Measurements from ENCODE around the gene GALK2.
"Not testable (repeated sequence)": the region's sequence is repeated elsewhere in the genome, so short reads cannot be mapped to it uniquely, and the experiment has no call there.

GALK2 gene

DNA sequence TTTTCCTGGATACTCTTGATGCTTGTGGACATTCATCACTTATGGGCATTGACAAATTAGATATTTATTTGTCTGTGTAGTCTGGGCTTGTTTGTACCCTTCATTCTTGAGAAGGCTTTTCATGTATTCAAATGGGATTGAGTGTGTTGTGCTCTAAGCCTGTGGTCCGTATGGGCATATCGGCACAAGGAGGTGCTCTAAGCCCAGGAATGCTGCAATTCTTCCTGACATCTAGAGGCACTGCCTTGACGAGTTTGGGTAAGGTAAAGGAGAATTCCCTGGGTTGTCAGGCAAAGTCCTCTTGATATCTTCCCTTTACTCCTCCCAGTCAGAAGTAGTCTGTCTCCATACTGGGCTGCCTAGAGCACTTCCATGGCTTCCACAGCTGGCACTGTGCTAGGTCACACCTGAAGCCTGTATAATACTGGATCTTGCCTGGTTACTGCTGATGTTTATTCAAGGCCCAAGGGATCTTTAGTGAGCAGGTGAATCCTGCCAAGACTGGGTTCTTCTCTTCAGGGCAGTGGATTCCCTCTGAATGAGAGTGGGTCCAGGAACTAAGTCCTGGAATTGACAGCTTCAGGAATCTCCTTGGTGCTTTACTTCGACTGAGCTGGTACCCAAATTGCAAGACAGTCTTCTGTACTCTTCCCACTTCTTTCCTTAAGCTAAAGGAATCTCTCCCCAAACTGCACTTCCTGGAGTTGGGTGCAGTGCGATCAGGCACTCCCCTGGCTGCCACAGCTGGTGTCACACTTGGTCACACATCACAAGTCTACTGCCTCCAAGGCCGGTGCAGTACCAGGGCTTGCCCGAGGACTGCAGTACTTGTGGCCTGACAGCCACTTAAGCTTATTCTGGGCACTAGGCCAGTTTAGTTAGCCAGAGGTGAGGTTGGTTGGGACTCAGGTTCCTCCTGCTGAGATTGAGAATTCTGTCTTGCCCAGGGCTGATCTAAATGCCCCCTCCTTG, 46.0 kb downstream of the GALK2 start:
- no peak for DNase-seq (ENCODE audit: low read depth, low spot score)

DNA sequence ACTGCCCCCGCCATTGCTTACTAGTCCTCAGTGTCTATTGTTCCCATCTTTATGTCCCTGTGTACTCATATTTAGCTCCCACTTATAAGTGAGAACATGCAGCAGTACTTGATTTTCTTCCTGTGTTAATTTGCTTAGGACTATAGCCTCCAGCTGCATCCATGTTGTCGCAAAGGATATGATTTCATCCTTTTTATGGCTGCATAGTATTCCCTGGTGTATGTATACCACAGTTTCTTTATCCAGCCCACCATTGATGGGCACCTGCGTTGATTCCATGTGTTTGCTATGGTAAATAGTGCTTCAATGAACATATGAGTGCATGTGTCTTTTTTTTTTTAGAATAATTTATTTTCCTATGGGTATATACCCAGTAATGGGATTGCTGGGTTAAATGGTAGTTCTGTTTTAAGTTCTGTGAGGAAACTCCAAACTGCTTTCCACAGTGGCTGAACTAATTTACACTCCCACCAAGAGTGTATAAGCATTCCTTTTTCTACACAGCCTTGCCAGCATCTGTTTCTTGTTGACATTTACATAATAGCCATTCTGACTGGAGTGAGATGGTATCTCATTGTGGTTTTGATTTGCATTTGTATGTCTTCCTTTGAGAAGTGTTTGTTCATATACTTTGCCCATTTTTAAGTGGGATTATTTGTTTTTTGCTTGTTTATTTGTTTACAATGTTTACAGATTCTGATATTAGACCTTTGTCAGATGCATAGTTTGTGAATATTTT, 53.7 kb downstream of the GALK2 start:
- no peak for DNase-seq (ENCODE audit: low read depth, low spot score)

DNA sequence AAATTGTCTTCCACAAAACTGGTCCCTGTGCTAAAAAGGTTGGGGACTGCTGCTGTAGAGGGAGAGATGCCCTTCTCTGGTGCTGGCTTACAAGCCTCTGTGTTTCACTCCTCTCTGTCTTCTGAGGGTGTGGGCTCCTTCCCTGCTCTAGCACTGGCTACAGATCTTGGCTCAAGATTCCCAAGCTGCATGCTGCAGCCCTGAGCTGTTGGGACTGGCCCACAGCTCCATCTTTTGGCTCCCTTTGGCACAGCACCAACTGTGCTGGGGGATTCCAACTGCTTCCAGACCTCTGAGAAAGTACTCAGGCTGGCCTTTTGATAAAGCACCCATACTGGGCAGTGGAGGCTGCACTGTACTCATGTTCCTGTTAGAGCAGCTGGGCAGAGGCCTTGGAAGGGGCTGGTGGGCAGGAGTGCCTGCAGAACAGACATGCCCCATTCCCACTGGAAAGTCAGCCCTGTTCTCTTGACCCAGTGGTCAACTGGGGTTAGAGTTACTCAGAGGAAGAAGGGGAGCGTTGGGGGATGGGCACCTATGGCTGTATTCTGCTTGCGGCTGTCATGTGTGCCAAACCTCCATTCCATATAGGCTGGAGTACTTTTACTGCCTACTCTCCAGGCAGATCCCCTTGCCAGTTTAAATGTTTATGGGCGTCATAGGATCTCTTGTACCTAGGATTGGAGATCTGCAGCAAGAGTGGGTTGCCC, 55.7 kb downstream of the GALK2 start:
- DNase-seq (ENCODE audit: low read depth, low spot score): peak; percentile 28

DNA sequence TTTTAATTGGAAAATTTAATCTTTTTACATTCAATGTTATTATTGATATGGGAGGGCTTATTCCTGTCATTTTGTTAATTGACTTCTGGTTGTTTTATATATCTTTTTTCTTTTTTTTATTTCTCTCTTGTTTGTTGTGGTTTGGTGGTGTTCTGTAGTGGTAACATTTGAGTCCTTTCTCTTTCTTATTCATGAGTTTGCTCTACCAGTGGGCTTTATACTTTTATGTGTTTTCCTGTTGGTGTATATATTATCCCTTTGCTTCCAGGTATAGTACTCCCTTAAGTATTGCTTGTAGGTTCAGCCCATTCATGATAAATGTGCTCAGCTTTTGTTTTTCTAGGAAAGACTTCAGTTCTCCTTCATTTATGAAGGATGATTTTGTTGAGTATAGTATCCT, 57.6 kb downstream of the GALK2 start:
- no peak for DNase-seq (ENCODE audit: low read depth, low spot score)

DNA sequence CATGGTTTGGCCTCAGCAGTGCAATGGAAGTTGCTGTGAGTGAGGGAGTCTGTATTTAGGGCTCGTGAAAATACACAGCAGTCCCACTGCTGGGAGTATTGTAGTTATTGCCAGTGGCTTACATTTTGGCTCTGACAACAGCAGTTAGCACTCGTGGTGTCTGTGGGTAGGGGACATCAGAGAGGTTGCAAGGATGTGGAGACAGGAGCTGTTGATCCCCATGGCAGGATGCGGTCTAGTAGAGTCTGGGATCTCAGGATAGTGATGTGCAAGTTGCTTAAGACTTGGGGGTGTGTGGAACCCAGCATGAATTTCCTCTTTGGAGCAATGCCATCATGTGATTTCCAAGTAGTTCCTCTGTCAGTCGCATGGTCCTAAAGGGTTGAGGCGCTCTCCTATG, 59.9 kb downstream of the GALK2 start:
- DNase-seq (ENCODE audit: low read depth, low spot score): no peak

DNA sequence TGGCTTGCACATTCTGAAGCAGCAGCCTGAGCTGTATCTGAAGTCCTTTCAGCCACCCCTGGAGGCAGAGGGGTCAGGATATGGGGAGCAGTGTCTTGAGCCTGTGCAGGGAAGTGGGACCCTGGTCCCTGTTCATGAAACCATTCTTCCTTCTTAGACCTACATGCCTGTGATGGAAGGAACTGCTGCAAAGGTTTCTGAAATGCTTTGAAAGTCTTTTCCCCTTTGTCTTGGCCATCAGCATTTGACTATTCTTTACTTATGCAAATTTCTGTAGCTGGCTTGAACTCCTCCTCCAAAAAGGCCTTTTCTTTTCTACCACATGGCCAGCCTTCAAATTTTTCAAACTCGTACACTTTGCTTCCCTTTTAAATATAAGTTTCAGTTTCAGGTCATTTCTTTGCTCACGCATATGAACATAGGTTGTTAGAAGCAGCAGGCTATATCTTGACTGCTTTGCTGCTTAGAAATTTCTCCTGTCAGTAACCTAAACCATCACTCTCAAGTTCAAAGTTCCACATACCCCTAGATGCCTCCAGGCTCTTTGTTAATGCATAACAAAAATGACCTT, 62.3 kb downstream of the GALK2 start:
- DNase-seq (ENCODE audit: low read depth, low spot score): no peak

DNA sequence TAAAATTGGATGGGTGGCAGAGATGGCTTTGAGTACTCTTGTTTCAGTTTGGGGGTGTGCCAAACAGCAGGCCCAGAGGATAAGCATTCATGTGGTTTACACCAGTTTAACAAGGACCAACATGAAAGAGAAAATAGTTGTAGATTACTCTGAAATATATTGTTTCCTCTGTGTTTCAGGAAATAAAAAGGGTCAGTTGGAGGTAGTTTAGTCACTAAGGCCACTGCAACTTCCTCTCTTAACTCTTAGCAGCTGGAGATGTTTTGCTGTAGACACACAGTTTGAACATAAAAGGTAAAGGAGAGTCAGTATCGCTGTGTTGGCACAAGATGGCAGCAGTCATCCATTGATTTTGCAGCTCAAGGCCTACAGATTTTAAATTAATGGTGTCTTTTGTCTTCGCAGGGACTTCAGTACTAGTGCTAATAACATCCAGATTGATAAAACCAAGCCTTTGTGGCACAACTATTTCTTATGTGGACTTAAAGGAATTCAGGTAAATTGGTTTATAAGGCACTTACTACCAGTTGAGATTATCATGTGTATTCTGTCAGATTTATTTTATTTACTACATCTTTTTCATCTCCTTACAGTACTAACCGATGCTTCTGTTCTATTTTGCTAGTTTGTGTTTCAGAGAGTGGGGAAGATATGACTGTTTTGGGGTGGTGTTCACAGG, 65.5 kb downstream of the GALK2 start:
- peak; percentile 65 for DNase-seq (ENCODE audit: low read depth, low spot score)

DNA sequence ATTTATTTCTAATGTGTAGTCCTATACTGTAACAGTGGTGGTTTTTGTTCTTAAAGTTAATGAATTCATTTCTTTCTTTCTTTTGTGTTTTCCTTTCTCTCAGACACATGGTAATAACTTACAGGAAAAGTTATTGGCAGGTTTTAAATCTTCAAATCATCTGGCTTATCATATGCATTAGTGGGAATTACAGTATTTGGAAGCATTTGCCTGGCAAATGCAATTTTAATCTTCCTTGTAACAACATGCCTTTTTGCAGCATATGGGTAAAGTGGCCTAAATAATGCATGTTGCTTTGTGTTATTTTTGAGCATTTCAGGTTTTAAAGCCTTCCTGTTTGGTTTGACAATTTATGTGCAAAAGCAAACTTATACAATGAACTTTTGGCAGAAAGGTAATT, 66.8 kb downstream of the GALK2 start:
- no peak for DNase-seq (ENCODE audit: low read depth, low spot score)

DNA sequence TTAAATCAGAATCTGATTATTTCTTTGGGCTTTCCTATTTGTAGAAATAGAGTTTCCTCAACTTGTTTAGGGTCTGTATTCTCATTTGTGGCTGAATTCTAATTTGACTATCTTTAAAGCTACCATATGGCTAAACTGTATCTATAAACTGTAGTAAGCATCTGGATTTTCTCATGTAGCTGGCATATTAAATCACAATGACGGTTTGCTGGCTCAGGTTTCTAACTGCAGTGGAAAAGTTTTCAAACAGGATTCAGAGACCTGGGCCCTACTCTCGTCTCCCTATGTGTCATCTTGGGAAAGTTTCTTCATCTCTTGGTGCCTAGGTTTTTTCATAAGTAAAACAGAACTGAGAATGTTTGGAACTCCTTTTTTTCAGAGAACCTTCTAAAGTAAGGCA, 68.3 kb downstream of the GALK2 start:
- no peak for DNase-seq (ENCODE audit: low read depth, low spot score)

DNA sequence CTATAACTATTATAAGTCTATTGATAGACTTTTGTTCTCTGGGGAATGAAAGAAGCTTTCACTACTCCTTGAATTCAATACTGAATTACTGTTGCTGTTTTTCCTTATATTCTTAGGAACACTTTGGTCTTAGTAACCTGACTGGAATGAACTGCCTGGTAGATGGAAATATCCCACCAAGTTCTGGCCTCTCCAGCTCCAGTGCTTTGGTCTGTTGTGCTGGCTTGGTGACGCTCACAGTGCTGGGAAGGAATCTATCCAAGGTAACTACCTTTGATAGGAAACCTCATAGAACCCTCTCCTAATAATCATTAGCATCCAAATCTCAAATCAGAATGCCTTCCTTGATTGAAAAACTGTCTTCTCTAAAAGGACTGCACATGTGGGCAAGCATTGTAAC, 69.1 kb downstream of the GALK2 start:
- DNase-seq (ENCODE audit: low read depth, low spot score): no peak

DNA sequence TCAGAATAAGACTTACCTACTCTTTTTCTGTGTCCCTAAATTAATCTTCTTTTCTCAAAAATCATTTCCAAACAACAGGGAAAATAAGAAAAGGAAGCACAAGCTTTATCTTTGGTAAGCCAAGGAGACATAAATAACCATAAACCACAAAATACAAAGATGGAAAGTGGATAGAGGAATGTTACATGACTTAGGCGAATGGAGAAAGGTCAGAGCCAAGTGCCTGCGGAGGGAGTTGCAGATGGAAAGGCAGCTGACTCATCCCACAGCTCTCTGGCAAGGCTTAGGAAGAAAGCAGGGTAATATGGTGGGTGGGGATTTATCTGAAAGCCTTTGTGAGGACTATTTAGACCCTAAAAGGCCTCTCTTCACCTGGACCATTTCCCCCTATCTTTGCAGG, 72.8 kb downstream of the GALK2 start:
- DNase-seq (ENCODE audit: low read depth, low spot score): peak; percentile 17

DNA sequence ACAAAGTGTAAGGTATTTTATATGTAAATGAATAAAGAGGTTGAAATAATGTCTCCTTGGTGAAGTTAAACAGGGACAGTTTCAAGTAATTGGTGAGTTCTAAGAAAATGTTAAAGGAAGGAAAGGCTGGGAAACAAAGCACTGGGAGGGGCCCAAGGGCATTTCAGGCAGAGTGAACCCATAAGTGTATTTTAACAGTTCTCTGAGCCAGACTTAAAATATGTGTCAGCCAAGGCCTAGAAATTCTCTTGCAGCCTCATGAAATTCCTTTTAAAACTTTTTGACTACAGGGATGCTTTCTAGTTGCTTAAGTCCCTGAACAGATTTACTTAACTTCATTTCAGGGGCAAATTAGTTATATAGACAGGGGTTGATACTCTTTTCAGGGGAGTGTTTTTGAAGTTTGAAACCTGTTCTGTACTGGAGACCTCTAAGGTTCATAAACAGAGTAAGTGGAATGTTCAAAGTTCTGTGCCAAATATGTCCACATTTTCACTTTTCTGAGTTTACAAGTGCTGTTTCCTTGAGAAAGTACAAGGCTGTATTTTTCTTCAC, 77.6 kb downstream of the GALK2 start:
- DNase-seq (ENCODE audit: low read depth, low spot score): no peak

DNA sequence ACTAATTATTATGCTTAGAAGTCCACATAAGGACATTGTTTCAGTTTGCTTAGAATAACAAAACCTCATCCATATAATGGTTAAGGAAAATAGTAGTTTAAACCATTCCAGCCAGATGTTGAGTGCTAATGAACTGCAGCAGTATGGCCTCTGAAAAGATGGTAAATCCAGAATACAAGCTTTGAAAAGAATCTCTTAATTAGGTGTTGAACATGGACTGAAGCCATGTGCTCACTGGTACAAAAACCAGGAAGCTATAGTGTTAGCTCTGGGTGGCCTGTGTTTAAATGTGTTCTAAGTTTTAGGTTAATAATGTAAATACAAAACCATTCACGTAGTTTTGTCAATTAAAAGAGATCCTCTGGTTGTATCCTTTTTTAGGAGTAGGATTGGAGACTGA, 78.2 kb downstream of the GALK2 start:
- DNase-seq (ENCODE audit: low read depth, low spot score): no peak

DNA sequence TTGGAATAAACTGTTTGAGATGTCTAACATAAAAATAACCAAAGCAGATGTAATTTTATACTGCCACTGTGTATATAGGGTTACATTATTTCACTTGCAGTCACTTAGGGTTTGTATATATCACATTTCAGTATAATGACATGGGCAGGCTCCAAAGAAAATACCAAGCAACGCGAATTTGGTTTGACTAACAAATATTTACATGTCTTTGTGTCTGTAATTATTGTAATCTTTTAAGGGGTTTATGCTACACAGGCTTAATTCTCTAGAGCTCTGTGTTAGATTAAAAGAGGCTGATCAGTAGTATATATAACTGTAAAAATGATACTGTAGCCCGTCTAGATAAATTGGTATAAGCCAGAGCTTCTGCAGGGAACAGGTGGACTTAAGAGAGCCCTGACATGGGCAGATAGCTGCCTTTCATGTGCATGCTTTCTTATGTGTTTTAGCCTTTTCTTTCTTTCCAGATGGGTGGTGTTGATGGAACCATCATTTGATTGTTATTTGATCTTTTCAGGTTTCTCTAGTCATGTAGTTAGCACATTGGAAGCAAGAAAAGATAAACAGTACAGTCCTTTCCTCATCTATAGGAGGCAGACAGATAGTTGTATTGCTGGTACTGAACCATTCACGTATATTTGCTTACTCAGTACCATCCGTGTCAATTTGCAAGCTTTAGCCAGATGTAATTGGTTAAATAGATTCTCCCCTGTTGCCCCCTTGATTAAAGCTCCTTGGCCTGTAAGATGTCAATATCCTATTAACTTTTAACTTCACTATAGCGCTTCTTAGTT, 86.1 kb downstream of the GALK2 start:
- DNase-seq (ENCODE audit: low read depth, low spot score): no peak

DNA sequence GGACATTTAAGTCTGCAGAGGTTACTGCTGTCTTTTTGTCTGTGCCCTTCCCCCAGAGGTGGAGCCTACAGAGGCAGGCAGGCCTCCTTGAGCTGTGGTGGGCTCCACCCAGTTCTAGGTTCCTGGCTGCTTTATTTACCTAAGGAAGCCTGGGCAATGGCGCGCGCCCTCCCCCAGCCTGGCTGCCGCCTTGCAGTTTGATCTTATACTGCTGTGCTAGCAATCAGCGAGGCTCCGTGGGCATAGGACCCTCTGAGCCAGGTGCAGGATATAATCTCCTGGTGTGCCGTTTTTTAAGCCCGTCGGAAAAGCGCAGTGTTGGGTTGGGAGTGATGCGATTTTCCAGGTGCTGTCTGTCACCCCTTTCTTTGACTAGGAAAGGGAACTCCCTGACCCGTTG, 95.1 kb downstream of the GALK2 start:
- not testable (repeated sequence) for DNase-seq (ENCODE audit: low read depth, low spot score)

DNA sequence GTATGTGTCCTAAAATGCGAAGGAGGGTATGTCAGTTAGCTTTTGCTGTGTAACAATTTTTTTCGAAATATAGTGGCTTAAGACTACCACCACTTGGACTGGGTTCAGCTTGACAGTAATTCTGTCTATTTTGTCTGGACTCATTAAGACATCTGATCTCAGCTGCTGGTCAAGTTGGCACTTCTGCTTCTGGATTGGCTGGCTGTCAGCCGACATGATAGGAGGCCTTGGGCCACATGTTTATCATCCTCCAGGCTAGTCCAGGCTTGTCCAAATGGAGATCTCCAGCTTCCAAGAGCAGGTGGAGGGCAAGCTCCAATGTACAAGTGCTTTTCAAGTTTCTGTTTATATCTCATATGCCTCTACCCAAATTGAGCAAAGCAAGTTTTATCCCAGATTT, 95.9 kb downstream of the GALK2 start:
- no peak for DNase-seq (ENCODE audit: low read depth, low spot score)

DNA sequence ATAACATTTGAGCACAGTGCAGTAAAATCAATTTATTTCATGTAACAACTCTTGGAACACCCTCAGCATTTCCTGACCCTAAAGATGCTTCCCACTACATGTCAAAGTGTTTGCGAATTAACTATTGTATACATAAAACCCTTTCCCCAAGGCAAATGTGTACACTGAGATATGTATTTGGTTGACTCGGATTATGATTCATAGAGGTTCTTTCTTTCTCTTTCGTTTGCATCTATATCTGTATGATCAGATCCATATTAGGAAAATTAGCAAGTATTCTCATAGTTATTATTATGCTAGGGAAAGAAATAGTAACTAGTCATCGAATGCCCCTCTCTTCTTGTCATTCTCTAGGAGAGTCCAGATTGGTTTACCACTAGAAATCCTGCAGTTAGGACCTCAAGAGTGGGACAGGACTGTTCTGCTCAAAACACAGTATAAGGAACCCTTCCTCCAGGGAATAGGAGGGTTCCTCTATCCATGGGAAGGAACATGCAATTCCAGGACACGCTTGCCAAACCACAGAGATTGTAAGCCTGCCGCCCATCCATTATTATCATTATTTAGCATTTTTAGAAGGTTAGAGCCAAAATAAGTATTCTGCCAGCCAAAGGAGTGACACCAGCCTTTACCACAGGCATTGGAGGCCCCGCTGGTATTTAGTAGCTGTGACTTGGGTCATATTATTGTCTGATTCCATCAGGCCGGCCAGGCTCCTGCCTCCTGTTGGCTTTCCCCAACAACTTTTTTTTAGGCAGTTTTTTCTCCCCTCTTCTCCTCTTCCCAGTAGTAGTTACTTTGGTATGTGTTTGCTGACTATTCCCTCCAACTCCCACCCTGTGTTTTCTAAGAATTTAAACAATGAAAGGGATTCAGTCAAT, 100.7 kb downstream of the GALK2 start:
- no peak for DNase-seq (ENCODE audit: low read depth, low spot score)

DNA sequence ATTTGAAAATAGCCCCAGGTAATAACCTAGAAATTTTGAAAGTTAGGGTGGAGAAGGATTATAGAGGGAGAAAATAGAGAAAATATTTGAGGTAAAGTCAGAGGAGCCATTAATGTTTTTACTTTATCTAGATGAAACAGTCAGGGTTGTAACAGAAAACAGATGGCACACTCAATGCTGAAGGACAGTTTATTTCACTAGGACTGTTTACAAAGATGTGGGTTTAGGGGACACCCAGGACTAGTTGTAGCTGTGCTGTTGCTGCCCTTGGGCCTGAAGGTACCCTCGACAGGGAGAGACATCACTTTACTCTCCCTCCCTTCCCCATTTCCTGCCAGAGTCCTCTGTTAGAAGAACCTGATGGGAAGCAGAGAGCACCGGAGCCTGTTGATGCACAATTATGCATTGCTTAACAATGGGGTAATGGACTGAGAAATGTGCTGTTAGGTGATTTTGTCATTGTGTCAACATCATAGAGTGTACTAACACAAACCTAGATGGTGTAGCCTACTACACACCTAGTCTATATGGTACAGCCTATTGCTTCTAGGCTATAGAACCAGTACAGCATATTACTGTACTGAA, 103.8 kb downstream of the GALK2 start:
- DNase-seq (ENCODE audit: low read depth, low spot score): no peak

DNA sequence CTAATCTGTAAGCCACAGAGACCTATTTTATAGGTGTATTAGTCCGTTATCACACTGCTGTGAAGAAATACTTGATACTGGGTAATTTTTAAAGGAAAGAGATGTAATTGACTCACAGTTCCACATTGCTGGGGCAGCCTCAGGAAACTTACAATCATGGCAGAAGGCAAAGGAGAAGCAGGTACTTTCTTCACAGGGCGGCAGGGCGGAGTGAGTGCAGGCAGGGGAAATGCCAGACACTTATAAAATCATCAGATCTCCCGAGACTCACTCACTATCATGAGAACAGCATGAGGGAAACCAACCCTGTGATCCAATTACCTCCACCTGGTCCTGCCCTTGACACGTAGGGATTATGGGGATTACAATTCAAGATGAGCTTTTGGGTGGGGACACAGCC, 108.7 kb downstream of the GALK2 start:
- no peak for DNase-seq (ENCODE audit: low read depth, low spot score)
